HFF-Myc (cell line): ENCODE measurements around the gene KRT12.

ENCODE experiments used
- DNase-seq: peaks from one replicate; pipeline ENCODE4 v3.0.0-alpha.2; 2011; ENCODE audit warnings: low read depth; ENCODE audit errors: extremely low read depth
- H3K4me3 ChIP-seq: replicated peaks from 2 replicates; pipeline ENCODE4 v1.5.1; 2011; ENCODE audit warnings: low read depth, mild to moderate bottlenecking, control low read depth, low read length
- CTCF ChIP-seq: IDR thresholded peaks from 2 replicates; pipeline ENCODE4 v1.5.1; 2012; ENCODE audit warnings: mild to moderate bottlenecking, low read depth, low read length, control low read depth; ENCODE audit errors: missing control alignments

The KRT12 gene

GRCh38 chr17:40825599-40825998, 41.4 kb downstream of the KRT12 start:
- no peak overlapping the region for H3K4me3 ChIP-seq
- DNase-seq, result no peak
- TF ChIP-seq CTCF, result no peak

DNA sequence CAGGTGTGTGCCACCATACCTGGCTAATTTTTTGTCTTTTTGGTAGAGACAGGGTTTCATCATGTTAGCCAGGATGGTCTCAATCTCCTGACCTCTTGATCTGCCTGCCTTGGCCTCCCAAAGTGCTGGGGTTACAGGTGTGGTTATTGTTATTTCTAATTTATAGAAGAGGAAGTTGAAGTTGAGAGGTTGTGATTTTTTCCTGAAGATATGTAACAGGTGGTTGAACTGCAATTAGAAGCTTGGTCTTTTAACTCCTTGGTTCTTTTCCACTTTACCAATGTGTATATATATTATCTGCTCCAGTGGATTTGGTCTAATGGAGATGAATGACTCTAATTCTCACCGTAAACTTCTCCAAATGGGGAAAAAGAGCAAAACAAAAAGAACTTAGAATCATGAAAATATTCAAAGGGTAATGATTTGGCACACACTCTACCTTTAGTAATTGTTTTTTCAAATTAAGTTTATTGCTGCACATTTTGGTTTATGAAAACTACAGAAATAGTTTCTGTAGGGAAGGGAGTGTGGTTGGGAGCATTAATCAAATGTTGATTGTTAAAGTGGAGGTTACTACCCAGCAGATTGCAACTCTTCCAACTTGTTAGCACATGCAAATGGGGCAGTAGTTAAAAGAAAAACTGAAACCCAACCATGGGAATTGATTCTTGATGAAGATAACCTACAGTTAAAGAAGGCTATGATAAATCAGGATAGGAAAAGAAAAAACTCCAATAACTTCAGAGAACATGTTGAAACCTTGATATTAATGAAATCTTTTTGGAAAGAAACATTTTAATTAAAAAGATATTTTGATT, 42.8 kb downstream of the KRT12 start:
- no peak for TF ChIP-seq CTCF
- no peak for DNase-seq
- H3K4me3 ChIP-seq, result no peak overlapping the region

DNA sequence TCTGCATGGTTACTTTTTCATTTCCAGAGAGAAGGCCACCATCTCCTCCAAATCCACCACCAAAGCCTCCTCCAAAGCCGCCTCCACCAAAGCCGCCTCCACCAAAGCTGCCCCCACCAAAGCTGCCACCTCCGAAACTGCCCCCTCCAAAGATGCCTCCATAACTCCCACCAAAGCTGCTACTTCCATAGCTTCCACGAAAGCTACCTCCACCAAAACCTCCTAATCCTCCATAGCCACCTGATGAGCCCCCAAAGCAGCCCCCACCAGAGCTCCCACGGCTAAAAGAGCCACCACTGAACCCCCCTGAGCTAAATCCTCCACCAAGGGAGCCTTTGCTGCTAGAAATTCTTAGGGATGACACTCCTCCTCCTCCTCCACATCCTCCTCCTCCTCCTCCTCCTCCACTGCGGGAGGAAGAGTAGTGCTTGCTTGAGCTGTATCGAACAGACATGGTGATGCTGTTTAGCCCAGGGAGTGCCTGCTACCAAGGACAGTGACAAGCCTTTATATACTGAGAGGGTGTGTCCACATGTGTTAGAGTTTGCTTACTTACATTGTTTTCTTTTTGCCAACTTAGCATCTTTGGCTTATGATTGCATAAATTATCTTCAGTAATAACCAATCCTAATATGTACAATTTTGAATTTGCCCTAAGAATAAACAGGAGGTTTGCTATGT, 44.8 kb downstream of the KRT12 start, which contains the start of gene KRT10:
KRT10 (minus strand) TSS at position 483 of the 681 bp plus-strand sequence; CDS start at position 454, 29 bp downstream.
- H3K4me3 ChIP-seq, result no peak within 1 kb of the TSS
- no peak for DNase-seq
- no peak for TF ChIP-seq CTCF

DNA sequence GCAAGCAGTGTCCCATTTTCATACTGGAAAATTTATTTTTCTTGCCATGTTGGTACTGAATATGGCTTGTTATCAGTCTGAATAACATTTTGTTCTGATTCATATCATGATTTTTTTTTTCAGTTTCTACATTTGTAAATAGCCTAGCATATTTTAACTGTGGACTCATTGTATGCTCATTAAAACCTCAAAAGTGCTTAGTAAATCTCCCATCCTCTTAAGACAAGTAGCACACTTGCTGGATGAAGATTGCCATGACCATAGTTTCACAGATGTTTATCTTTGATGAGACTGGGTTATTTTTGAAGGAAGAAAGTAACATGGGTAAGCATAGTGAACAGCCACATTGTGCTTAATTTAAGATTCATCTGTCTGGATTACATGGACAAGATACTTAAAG, 45.5 kb downstream of the KRT12 start:
- TF ChIP-seq CTCF, result no peak
- DNase-seq, result no peak
- no peak overlapping the region for H3K4me3 ChIP-seq

GRCh38 chr17:40820228-40820838, 46.7 kb downstream of the KRT12 start:
- no peak for DNase-seq
- H3K4me3 ChIP-seq, result peak overlapping the region; percentile 70; the same call in 1 of the 2 replicates
- TF ChIP-seq CTCF, result no peak

DNA sequence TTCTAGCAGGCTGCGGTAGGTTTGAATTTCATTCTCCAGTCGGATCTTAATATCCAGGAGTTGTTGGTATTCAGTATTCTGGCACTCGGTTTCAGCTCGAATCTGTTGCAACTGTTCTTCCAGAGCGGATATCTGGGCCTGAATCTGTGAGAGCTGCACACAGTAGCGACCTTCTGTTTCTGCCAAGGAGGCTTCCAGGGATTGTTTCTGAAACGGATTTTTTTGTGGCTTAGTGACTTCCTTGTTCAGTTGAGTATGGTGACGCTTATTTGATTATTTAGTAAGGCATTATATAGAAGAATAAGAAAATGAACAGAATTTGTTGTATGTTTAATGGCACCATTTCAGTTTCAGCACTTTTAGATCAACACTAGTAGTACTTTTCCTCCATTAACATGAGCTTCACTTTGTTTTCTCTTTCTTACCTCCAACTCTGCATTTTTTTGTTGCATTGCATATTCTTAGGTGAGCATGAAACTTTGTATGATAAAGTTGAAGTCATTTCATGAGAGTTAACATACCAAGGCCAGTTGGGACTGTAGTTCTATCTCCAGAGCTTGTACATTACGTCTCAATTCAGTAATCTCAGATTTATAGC, 47.4 kb downstream of the KRT12 start:
- TF ChIP-seq CTCF, result no peak
- peak overlapping the region; percentile 70 for H3K4me3 ChIP-seq
- DNase-seq, result no peak
